ENCODE data around the gene NRP2.

DNA sequence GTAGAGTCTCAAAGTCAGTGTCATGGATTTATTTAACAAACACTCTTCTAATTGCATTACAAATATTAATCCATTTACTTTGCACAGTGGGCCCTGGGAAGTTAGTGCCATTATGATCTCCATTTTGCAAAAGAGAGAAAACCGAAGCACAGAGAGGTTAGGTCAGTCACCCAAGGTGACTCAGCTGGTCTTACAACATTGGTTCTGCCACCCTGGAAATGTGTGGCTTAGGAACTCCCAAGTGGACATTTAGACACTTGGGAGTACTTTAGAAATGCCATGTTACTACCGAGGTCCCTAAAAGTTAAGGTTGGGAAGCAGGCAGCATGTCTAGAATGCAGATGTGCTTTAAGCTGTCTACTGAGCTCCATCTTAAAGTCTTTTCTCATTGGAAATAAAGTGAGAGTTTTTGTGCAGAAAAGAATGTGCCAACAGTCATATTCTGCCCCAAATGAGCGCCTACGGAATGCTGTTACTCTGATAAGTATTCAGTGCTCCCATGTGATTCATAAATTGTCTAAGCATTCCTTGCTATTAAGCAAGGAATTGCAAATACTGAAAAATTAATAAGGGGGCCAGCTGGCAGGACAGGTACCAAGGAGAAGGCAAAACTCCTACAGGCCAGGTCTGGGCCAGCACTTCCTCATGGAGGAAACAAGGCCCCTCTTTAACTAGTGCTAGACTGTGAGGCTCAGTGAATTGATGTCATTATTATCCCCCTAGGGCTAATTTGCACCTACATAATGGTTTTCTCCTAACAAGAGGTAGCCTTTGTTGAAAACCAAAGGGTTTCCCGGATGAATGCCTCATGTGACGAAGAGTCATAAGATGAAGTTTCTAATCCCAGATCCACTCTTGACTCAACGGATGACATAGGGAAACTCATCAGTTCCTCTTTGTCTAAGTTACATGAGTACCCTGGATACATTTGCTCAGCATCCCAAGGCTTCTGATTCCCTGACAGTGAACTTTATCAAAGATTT is 16.3 kb downstream of the NRP2 start:
- TF ChIP-seq POLR2A (IDR thresholded peaks at IDR 0.05; ENCODE audit: low read length): no peak
- no peak for TF ChIP-seq GATA1 (IDR thresholded peaks at IDR 0.05; ENCODE audit: low read depth, low read length)

Data from erythroblast (primary cell).